ENCODE measurements around the gene IP6K1.
"Not testable (repeated sequence)": the region's sequence is repeated elsewhere in the genome, so short reads cannot be mapped to it uniquely, and the experiment has no call there.

The IP6K1 gene

GRCh38 chr3:49786357-49787181, at the start of gene IP6K1:
Gene IP6K1 (minus strand): TSS chr3:49786542. CDS start chr3:49748040, 38,502 bp downstream.
- no peak for TF ChIP-seq JUND (IDR thresholded peaks at IDR 0.05; ENCODE audit: low read depth)
- in situ Hi-C loops (cut with HindIII; ENCODE audit: low pct_unique_long_range_greater_than_20kb, low sequenced_read_pairs), result no loop called here
- DNase-seq (ENCODE audit: low read depth in 1 of 2, low spot score in 1 of 2), result peak; percentile 99

- in situ Hi-C loops (cut with HindIII; ENCODE audit: low pct_unique_long_range_greater_than_20kb, low sequenced_read_pairs), result no loop called here
- TF ChIP-seq JUND (IDR thresholded peaks at IDR 0.05; ENCODE audit: low read depth), result no peak
Measured at GRCh38 chr3:49831341-49831740, 45.0 kb upstream of the IP6K1 start.

GRCh38 chr3:49826016-49826415, 39.7 kb upstream of the IP6K1 start:
- no peak for DNase-seq (ENCODE audit: low read depth in 1 of 2, low spot score in 1 of 2)
- no peak for TF ChIP-seq JUND (IDR thresholded peaks at IDR 0.05; ENCODE audit: low read depth)
- in situ Hi-C loops (cut with HindIII; ENCODE audit: low pct_unique_long_range_greater_than_20kb, low sequenced_read_pairs), result no loop called here

More at GRCh38 chr3:49831341-49831740, 45.0 kb upstream of the IP6K1 start:
- DNase-seq (ENCODE audit: low read depth in 1 of 2, low spot score in 1 of 2), result no peak

- DNase-seq (ENCODE audit: low read depth in 1 of 2, low spot score in 1 of 2); in situ Hi-C loops (cut with HindIII; ENCODE audit: low pct_unique_long_range_greater_than_20kb, low sequenced_read_pairs): not testable (repeated sequence)
Measured at GRCh38 chr3:49823131-49823530, 36.8 kb upstream of the IP6K1 start.

GRCh38 chr3:49813497-49814174, 27.3 kb upstream of the IP6K1 start, which contains the start of gene UBA7:
Gene UBA7 (minus strand): TSS chr3:49813953. CDS start chr3:49813787, 166 bp downstream.
- TF ChIP-seq JUND (IDR thresholded peaks at IDR 0.05; ENCODE audit: low read depth), result no peak
- in situ Hi-C loops (cut with HindIII; ENCODE audit: low pct_unique_long_range_greater_than_20kb, low sequenced_read_pairs), result no loop called here
- DNase-seq (ENCODE audit: low read depth in 1 of 2, low spot score in 1 of 2), result peak; percentile 30 to 51

- no peak for DNase-seq (ENCODE audit: low read depth in 1 of 2, low spot score in 1 of 2)
- in situ Hi-C loops (cut with HindIII; ENCODE audit: low pct_unique_long_range_greater_than_20kb, low sequenced_read_pairs), result no loop called here
- TF ChIP-seq JUND (IDR thresholded peaks at IDR 0.05; ENCODE audit: low read depth), result no peak
Measured at GRCh38 chr3:49812916-49813496, 26.7 kb upstream of the IP6K1 start.

- DNase-seq (ENCODE audit: low read depth in 1 of 2, low spot score in 1 of 2), result no peak
- TF ChIP-seq JUND (IDR thresholded peaks at IDR 0.05; ENCODE audit: low read depth), result no peak
- in situ Hi-C loops (cut with HindIII; ENCODE audit: low pct_unique_long_range_greater_than_20kb, low sequenced_read_pairs), result no loop called here
Measured at GRCh38 chr3:49807431-49808114, 21.2 kb upstream of the IP6K1 start.

GRCh38 chr3:49806850-49807249, 20.5 kb upstream of the IP6K1 start:
- DNase-seq (ENCODE audit: low read depth in 1 of 2, low spot score in 1 of 2), result no peak
- in situ Hi-C loops (cut with HindIII; ENCODE audit: low pct_unique_long_range_greater_than_20kb, low sequenced_read_pairs), result no loop called here
- no peak for TF ChIP-seq JUND (IDR thresholded peaks at IDR 0.05; ENCODE audit: low read depth)

- DNase-seq (ENCODE audit: low read depth in 1 of 2, low spot score in 1 of 2), result no peak
- in situ Hi-C loops (cut with HindIII; ENCODE audit: low pct_unique_long_range_greater_than_20kb, low sequenced_read_pairs), result no loop called here
- TF ChIP-seq JUND (IDR thresholded peaks at IDR 0.05; ENCODE audit: low read depth), result no peak
Measured at GRCh38 chr3:49805897-49806701, 19.8 kb upstream of the IP6K1 start.

GRCh38 chr3:49805367-49805782, 19.0 kb upstream of the IP6K1 start:
- peak in 1 of 2 experiments; percentile 52 for DNase-seq (ENCODE audit: low read depth in 1 of 2, low spot score in 1 of 2)
- TF ChIP-seq JUND (IDR thresholded peaks at IDR 0.05; ENCODE audit: low read depth), result no peak
- in situ Hi-C loops (cut with HindIII; ENCODE audit: low pct_unique_long_range_greater_than_20kb, low sequenced_read_pairs), result no loop called here

- DNase-seq (ENCODE audit: low read depth in 1 of 2, low spot score in 1 of 2), result no peak
- no peak for TF ChIP-seq JUND (IDR thresholded peaks at IDR 0.05; ENCODE audit: low read depth)
- in situ Hi-C loops (cut with HindIII; ENCODE audit: low pct_unique_long_range_greater_than_20kb, low sequenced_read_pairs), result no loop called here
Measured at GRCh38 chr3:49804141-49805041, 18.0 kb upstream of the IP6K1 start.

All from T47D (cell line).